Loucy (cell line): Measurements from ENCODE around the gene STARD13.
A peak's percentile ranks its signal among the peaks of the same experiment; 100 is the strongest.

Experiments used
- H2AFZ ChIP-seq: fragments of 200-600 bp; sonication (generic); 2 replicates; pipeline ENCODE4 v1.6.0; 2016; ENCODE audit warnings: antibody characterized with exemption, mild to moderate bottlenecking, low read length, moderate library complexity
- H3F3A ChIP-seq: fragments of 200-600 bp; 2 replicates; pipeline ENCODE4 v1.6.0; 2016; ENCODE audit warnings: antibody characterized with exemption, low read depth, mild to moderate bottlenecking
- H3K27me3 ChIP-seq: fragments of 200-600 bp; sonication (generic); 2 replicates; pipeline ENCODE4 v1.6.1; 2014; ENCODE audit warnings: low read length, mild to moderate bottlenecking; ENCODE audit not compliant: insufficient read depth, poor library complexity, severe bottlenecking
- H3K36me3 ChIP-seq: fragments of 200-600 bp; sonication (generic); 2 replicates; pipeline ENCODE4 v1.6.1; 2016; ENCODE audit warnings: low read length; ENCODE audit not compliant: insufficient read depth
- H3K4me1 ChIP-seq: fragments of 200-600 bp; sonication (generic); 2 replicates; pipeline ENCODE4 v1.5.1; 2014; ENCODE audit warnings: low read length, mild to moderate bottlenecking; ENCODE audit not compliant: insufficient read depth, poor library complexity, severe bottlenecking
- H3K4me2 ChIP-seq: fragments of 200-600 bp; sonication (generic); 2 replicates; pipeline ENCODE4 v1.6.0; 2014; ENCODE audit warnings: antibody characterized with exemption, low read length, low read depth, mild to moderate bottlenecking; ENCODE audit not compliant: poor library complexity, severe bottlenecking
- H3K4me3 ChIP-seq: fragments of 200-600 bp; sonication (generic); 2 replicates; pipeline ENCODE4 v1.5.1; 2014; ENCODE audit warnings: low read length, mild to moderate bottlenecking, mixed read lengths; ENCODE audit not compliant: poor library complexity, severe bottlenecking
- H3K79me2 ChIP-seq: fragments of 200-600 bp; sonication (generic); 2 replicates; pipeline ENCODE4 v1.6.1; 2014; ENCODE audit warnings: low read length; ENCODE audit not compliant: insufficient read depth
- H3K9ac ChIP-seq: fragments of 200-600 bp; sonication (generic); 2 replicates; pipeline ENCODE4 v1.6.0; 2014; ENCODE audit warnings: mild to moderate bottlenecking, low read depth, low read length, moderate library complexity; ENCODE audit not compliant: poor library complexity, severe bottlenecking
- H3K9me2 ChIP-seq: fragments of 200-600 bp; sonication (generic); replicated peaks from 2 replicates; pipeline ENCODE4 v1.6.1; 2016; ENCODE audit warnings: low read depth, low read length, mixed read lengths
- H3K9me3 ChIP-seq: fragments of 200-600 bp; sonication (generic); 2 replicates; pipeline ENCODE4 v1.6.1; 2014; ENCODE audit warnings: mild to moderate bottlenecking, antibody characterized with exemption, low read length, low read depth; ENCODE audit not compliant: insufficient read depth
- H4K20me1 ChIP-seq: fragments of 200-600 bp; sonication (generic); 2 replicates; pipeline ENCODE4 v1.6.0; 2014; ENCODE audit warnings: antibody characterized with exemption, low read length, mild to moderate bottlenecking; ENCODE audit not compliant: insufficient read depth, poor library complexity, severe bottlenecking
- CTCF ChIP-seq: fragments of 200-600 bp; sonication (generic); conservative IDR thresholded peaks from 2 replicates; pipeline ENCODE4 v1.5.1; 2014; ENCODE audit warnings: mild to moderate bottlenecking, antibody characterized with exemption, low read length
- EZH2phosphoT487 ChIP-seq: fragments of 200-600 bp; IDR thresholded peaks from 2 replicates; pipeline ENCODE4 v1.6.1; 2018; ENCODE audit warnings: antibody characterized with exemption, mild to moderate bottlenecking, moderate library complexity, borderline replicate concordance

Gene STARD13

GRCh38 chr13:33189470-33189869, 96.1 kb downstream of the STARD13 start:
- TF ChIP-seq EZH2phosphoT487: no peak
- no peak for TF ChIP-seq CTCF
- Histone ChIP-seq H3K4me3 (no peak overlapping the region), H4K20me1 (no peaks in the 10 kb centered on the region)

GRCh38 chr13:33188093-33188882, 97.3 kb downstream of the STARD13 start:
- Histone ChIP-seq H3K4me2 (no peak overlapping the region), H3K79me2 (no peaks in the 10 kb centered on the region), H3K9ac (no peak overlapping the region), H2AFZ (0 out of 2 replicates have a peak overlapping the region, but pooled peaks have one; percentile 38), H3K9me3 (no peaks in the 10 kb centered on the region), H3K4me3 (no peak overlapping the region), H4K20me1 (no peaks in the 10 kb centered on the region), H3K4me1 (peaks cover 10% of the 10 kb centered on the region), H3K27me3 (no peaks in the 10 kb centered on the region), H3K9me2 (no peaks in the 10 kb centered on the region), H3F3A (no peaks in the 10 kb centered on the region), H3K36me3 (no peaks in the 10 kb centered on the region)
- no peak for TF ChIP-seq CTCF
- no peak for TF ChIP-seq EZH2phosphoT487

More at GRCh38 chr13:33189470-33189869, 96.1 kb downstream of the STARD13 start:
- no peak overlapping the region for H3K4me2 ChIP-seq
- H3K9me2 ChIP-seq: no peaks in the 10 kb centered on the region
- no peaks in the 10 kb centered on the region for H3K79me2 ChIP-seq
- no peaks in the 10 kb centered on the region for H3K36me3 ChIP-seq
- no peaks in the 10 kb centered on the region for H3F3A ChIP-seq
- no peak overlapping the region for H3K9ac ChIP-seq
- H3K27me3 ChIP-seq: no peaks in the 10 kb centered on the region
- 0 out of 2 replicates have a peak overlapping the region, but pooled peaks have one; percentile 8 for H2AFZ ChIP-seq
- H3K4me1 ChIP-seq: peaks cover 10% of the 10 kb centered on the region
- H3K9me3 ChIP-seq: no peaks in the 10 kb centered on the region

- H3K9me2 ChIP-seq: no peaks in the 10 kb centered on the region
- H4K20me1 ChIP-seq: no peaks in the 10 kb centered on the region
- H3F3A ChIP-seq: no peaks in the 10 kb centered on the region
- H3K4me2 ChIP-seq: peak overlapping the region; percentile 39
- TF ChIP-seq EZH2phosphoT487: no peak
- no peak for TF ChIP-seq CTCF
- no peaks in the 10 kb centered on the region for H3K36me3 ChIP-seq
- no peak overlapping the region for H3K9ac ChIP-seq
- H3K4me3 ChIP-seq: peak overlapping the region; percentile 12
- peak overlapping the region; percentile 65 for H2AFZ ChIP-seq
- no peaks in the 10 kb centered on the region for H3K9me3 ChIP-seq
- H3K4me1 ChIP-seq: peaks cover 10% of the 10 kb centered on the region
- H3K27me3 ChIP-seq: no peaks in the 10 kb centered on the region
- no peaks in the 10 kb centered on the region for H3K79me2 ChIP-seq
Observed at GRCh38 chr13:33186861-33187291, 98.7 kb downstream of the STARD13 start.
